Stimulated activated CD4-positive, alpha-beta T cell treated with anti-CD3 and anti-CD28 coated beads, Interleukin-4, amount 100 ng/mL, for 1 hour (primary cell): Measurements from ENCODE around the gene P2RY6.

Experiments
- DNase-seq: peaks from one replicate; pipeline ENCODE4 v3.0.0-alpha.2; 2020

Gene P2RY6

DNA sequence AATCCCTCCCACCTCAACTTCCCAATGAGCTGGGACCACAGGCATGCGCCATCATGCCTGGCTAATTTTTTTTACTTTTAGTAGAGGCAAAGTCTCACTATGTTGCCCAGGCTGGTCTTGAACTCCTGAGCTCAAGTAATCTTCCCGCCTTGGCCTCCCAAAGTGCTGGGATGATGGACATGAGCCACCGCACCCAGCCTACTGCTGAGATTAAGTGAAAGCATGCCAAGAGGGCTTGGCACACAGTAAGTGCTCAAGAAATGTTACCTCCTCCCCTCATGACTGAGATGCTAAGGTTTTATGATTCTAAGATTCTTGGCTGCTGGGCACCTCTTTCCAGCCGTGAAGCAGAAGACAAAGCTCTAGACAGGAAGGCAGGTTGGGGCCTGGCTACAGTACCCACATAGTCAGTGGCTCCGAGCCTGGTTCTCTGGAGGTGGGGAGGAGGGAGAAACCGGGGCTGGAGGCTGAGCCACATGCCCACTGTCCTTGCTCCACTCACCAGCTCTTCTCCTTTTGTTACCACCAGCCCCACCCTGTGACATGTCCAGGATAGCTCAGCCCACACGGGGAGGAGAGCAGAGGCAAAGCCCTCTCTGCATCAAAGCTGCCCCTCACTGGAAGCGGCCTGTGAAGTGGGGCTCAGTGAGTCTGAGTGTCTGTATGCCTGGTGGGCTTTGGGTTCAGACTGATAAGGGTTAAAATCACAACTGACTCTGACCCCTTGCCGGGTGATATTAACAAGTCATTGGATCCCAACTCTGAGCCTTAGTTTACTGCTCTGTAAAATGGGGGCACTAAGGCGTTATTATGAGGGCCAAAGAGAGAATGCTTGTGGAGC is 48.8 kb downstream of the P2RY6 start:
- DNase-seq: no peak

DNA sequence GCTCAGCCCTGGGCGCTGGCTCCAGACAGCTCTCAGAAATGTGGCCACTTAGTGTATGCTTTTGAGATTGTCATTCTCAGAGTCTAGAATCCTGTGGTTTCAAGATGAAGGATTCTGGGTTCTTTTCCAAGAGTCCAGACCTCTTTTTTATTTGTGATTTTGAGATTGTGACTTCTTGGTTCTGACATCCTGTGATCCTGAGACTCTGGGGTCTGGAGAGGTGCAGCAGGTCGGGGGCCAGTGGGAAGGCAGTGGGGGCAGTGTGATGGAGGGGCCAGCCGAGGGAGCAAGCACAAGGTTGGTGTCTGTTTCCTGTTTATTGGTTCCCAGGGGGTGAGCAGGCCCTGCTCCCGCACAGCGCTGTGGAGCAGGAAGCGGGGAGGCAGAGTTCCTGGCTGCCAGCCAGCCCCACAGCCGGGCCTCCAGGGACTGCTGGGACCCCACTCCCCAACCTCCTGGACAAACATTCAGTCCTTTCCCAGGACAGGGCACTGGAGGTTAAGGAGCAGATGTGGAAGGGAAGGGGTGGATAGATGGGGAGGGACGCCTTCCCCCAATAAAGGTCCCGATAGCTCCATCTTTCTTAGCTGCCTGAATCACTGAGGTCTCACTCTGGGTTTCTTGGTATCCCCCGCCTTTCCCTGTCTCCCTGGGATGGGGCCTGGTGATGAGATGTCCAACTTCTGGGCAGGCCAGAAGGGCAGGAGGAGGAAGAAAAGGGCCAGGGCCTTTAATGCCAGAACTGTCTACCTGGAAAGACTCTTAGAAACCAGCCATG is 49.7 kb downstream of the P2RY6 start:
- no peak for DNase-seq

DNA sequence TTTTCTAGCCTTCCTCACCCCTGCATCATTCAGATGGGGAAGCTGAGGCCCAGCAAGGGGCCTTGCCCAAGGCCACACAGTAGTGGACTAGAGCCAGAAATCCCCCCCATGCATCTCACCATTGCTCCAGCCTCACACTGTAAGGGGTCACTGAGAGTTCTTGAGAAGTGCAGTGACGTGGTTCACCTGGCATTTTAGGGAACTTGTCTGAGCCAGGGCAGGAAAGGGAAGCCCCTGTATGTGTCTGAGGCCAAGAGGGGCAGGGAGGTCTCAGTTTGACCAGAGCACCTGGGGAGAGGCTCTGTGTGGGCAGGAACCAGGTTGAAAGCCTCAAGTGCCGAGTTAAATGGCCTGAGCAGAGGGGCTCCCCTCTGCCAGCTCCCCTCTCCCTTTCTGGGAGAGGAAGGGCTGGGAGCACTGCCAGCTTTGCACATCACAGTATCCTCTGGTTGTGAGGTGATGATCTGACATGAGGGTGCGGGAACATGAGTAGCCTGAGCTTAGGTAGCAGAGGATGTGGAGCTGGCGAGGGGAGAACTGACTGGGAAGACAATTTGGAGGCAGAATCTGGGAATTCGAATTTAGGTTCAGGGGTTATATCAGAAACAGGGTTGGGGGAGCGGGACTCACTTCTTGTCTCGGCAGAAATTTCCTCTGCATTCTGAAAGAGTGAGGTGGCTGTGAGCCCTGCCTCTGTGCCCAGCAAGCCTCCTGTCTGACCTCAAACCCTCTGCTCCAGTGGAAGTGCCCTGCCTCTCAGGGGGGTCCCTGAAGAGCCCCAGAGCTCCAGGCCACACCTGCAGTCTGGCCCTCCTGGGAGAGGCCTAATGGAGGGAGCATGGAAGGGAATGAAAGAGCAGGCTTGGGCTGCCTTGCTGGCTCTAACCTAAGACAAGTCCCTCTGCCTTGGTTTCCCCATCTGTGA is 50.5 kb downstream of the P2RY6 start:
- DNase-seq: no peak

DNA sequence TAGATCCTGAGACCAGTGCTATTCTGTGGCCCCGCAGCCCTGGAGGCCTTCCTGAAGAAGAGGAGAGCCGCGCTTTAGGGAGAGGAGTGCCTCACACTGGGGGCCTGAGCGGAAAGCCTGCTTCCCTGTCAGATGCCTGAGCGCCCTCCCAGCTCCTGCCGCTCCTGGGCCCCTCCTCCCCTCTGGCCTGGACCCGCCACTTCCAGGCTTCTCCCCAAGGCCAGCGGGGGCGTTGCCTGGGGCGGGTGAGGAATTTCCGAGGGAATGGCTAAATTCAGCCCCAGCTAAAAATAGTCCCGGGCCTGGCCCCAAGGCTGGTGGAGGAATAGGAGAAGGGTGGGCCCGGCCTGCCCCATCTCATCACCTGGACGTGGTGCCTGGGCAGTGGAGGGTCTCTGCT is 51.3 kb downstream of the P2RY6 start:
- DNase-seq: no peak

DNA sequence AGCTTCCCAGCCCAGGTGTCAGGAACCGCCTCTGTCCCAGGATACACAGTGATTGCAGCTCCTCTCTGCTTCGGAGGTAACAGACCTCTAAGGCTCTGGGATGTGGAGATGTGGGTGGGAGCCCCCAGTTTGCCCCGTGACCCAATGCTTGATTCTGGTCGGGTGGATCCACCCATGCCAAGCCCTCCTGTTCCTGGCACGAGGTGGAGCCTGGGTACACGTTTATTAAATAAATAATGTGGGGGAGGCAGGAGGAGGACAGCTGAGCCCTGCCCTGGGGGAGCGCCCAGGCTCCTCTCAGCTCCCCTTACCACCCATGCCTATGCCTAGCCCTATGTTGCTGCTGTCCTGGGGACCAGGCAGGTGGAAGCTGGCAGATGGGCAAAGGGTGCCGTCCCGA is 52.0 kb downstream of the P2RY6 start:
- no peak for DNase-seq

DNA sequence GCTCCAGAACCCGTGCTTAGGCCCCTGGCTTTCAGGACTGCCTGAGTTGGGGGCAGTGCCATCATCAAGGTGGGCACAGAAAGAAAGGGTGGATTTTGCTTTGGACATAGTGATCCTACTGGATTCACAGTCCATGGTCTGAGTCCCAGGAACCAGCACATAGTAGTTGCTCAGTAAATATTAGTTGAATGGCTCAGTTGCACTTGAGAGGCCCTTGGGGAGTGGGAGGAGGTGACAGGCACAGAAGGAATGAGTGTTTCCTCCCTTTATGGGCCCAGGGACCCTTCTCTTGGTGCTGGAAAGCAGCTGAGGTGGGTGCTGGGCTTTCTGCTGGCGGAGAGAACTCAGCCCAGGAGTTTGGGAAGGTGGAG is 52.5 kb downstream of the P2RY6 start:
- no peak for DNase-seq

DNA sequence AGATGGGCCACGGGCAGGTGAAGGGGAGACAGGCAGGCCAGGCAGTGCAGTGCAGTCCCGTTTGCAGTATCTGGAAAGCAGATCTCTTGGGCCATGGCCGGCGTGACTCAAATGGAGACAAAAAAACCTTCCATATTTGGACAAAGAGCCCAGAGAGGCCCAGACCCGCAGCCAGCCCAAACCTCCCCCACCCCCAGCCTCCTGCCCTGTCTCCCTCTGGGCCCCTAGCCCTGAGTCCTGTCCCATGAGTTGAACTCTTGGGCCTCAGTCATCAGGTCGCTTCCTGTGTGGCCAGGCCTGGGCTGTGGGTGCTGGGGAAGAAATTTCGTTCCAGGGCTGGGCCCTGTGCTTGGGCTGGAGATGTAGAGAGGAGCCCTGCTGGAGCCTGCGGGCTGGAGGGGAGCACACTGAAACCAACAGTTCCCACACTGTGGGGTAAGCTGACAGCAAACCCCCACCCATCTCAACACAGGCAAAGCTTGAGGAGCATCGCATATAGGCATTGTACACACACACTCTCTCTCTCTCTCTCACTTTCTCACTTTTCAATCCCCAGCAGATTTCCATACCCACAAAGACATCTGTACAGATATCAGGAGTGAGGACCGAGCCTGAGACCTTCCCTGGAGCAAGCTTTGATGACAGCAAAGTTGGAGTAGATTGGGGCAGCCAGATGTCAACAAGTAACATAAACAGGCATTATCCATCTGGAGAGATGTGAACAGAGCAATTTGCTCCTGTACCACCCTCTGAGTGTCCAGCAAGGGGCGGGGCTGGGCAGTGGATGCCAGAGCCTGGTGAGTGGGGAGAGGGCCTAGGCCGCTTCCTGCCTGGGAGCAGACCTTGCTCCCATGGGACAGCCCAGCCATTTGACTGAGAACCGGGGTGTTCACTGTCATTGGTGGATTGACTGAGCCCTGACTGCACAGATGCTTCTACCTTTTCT is 53.2 kb downstream of the P2RY6 start:
- DNase-seq: no peak

DNA sequence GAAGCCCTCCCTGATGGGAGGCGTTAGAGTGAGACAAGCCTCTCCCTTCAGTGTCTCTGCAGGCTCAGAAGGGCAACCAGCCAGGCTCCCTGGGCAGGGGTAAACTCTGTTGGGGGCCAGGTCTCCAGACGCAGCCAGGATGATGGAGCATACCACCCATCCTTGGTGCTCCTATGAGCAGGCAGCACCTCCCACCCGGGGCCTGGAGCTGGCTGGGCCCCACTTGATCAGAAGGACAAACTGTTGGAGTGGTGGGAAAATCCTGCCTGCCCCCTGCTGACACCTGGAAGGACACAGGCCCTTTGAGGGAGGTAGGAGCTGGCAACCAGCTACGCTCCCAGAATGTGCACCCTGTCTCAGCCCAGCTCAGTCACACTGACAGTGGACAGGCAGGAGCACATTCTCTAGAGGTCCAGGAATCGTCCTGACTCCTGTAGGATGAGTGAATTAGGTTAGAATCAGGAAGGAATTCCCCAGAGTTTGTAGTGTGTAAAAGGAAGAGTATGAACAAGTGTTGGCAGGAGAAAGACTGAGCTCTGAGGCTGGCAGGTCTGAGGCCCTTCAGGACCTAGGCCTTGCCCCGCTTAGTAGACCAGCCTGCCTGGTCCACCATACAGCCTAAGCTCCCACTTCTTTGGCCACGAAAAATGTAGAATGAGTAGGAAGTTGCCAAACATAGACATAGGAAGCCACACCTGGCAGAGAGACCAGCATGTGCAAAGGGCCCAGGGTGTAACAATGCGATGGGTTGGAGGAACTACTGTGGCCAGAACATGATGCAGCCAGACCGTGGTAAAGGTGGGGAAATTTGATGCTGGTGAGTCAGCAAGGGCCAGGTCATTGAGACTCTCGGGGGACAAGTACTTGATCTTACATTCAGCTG is 55.0 kb downstream of the P2RY6 start:
- no peak for DNase-seq

DNA sequence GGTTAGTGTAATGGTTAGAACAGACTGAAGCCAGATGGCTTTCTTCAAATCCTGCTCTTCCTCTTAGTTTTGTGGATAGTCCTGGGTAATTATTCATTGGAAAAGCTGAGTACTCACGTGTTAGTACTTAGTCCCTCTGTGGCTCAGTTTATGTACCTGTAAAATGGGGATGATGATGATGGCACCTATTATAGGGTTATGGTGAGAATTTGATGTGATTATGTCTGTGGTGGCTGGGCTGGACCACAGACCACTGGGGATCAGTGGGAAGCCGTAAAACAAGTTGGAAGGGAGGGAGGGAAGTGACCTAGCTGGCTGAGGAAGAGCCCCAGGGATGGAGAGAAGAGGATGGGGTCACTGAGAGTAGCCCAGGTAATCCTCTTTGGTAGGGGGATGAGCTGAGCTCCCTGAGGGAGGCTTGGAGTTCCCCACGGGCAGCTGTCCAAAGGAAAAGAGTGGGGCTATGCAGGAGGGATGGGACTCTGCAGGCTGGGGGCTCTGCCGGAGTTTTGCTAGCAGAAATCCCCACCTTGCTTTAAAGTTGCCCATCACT is 55.8 kb downstream of the P2RY6 start:
- DNase-seq: no peak

DNA sequence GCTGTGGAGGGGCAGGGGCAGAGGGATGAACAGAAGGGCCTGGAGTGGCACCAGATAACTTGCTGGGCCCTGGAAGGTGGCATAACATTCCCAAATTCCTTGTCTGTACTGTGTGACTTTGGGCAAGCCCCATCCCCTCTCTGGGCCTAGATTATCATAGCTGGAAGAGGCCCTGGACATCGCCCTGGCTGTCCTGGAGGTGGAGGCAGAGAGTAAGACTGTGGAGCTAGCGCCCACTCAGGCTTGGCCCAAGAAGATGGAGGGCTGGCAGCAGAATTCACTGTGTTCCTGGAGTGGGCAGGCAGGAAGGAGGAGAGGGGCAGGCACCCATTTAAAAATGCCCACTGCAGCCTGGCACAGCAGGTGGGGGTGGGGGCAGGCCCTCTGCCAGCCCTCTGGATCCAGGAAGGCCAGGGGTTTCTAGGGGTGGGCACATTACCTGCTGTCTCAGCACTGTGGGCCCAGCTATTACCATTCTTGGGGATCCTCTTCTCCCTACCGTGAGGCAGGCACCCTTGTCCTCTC is 58.5 kb downstream of the P2RY6 start:
- DNase-seq: no peak

DNA sequence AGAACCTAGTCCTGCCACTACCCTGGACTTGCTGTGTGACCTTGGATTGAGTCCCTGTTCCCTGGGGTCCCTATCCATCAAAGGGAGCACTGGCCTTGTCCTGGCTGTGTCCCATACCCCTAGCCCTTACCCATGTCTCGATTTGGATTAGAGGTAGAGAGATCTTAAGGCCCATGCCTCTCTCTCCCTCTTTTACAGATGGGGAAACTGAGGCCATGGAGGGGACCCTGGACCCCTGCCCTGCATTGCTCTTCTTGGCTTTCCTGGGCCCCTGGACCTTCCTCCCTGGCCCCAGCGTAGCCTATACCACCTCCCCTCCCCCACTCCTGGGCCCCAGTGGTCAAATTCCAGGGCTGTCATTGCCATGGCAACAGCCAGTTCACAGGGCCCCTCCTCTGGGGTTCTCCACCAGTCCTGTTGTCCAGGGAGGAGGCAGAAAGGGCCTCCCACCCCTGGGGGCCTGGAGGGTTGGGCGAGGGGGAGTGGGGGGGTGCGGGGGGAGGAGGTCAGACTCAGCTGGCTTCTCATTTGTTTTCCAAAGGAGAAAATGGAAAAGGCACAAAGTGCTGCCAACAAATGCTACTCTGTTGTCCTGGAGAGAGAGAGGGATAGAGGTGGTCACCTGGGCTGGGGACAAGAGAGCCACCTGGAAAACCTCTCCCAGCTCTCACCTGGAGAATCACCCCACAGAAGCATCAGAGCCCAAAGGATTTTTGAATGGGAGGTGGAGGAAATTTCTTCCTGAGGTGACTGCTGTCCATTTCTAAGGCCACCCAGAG is 59.2 kb downstream of the P2RY6 start:
- DNase-seq: no peak

DNA sequence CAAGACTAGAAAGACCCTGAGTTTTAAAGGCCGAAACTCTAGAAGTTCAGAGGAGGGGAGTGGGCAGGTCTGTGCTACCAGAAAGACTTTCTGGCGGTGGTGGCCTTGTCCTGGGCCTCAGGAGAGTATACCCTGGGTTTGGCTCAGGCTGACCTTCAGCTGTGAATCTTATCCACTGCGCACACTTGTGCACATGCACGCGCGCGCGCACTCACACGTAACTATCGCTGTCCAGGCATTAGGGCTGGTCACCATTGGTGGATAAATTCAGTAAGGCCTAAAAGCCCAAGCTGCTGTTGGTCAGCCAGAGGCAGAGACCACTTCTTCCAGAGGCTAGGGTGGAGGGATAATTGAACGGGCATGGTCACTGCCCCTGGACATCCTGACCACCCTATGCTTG is 61.0 kb downstream of the P2RY6 start:
- no peak for DNase-seq

DNA sequence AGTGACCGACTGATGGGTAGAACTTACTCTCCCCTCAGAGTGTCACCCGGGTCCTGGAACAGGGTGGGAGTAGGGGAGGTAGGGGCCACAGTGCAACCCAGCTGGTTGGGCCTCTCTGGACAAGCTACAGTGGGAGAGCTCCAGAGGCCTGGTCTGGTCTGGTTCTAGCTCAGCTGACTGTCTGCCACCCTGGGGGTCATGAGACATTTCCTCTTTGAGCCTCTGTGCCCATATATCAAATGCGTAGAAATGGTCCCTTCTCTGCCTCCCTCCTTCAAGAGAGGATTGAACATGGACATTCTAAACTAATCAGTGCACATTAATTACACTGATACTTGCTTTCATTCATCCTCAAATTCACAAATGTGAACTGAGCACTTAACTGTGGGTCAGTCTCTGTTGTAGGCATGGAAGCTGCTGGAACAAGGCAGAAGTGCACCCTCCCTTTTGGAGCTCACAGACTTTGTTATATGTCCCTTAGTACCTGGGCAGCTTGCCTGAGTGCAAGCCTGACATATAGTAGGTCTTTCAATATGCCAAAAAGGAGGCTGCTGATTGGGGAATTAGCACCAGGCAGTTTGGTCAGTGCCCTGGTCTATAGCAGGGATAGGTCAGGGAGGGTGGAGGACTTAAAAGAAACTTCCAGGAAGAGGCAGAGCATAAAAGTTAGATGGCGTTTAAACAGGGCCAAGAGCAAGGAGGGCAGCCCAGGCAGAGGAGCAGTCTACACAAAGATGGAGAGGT is 61.7 kb downstream of the P2RY6 start:
- no peak for DNase-seq

DNA sequence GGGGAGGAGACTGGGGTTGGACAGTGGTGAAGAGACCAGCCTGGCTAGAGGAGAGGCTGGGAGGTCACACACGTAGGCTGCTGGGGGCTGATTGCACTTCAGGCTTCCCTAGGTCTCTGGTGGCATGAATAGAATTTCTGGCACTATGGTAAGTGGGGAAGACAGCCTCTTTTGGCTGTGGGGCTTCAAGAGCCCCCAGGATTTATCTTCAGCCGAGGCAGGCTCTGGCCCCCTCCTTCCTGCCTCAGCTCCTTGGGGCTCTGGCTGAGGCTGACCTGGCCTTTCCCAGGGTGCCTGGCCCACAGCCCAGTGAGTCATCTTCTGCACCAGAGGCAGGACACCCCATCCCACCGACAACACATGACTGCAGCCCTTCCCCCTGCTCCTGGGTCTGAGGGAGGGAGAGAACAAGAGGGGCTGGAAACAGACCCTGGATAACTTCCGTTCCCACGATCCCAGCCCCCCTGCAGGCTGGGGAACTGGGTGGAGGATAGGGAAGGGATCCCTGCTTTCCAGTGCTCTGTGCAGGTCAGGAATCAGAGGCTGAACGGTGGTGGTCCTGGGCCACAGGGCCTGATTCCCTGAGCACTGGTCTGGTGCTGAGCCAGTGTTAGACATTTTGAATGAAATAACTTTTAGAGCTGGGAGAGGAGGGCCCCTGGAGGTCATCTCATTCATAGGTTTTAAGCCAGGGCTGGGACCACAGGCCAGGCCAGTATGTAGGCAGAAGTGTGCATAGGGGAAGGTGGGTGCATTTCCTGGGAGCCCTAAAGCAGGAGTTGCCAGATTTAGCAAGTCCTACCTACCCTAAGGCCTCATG is 62.5 kb downstream of the P2RY6 start:
- no peak for DNase-seq

DNA sequence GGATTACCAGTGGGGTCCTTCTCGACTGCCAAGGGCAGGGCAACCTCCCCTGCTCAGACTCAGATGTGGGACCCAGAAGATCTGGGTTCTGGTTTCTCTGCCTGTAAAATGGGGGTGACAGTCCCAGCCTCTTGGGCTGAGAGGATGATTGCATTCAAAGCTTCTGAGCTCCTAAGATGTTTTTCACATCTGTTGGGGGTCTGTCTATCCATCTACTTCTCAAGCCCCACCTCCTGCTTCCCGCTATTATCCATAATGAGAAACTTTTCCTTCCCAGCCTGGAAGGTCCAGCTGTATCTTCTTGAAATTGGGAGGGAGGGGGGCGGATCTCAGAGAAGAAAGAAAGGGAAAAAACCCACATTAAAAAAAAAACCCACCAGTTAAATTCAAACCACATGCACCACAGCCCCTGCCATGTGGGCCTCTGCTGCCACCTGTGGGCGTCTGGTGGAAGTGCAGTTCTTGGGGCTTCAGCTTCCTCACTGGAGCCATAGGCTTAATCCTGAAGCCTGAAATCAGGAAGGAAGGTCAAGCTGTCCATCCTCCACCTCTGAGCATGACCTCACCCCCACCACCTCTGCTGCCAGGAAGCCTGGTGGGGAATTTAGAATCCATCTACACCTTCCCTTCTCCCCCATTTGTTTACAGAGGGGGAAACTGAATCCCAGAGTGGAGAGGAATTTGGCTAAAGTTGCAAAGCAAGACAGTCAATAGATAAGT is 63.2 kb downstream of the P2RY6 start:
- DNase-seq: peak; percentile 80

DNA sequence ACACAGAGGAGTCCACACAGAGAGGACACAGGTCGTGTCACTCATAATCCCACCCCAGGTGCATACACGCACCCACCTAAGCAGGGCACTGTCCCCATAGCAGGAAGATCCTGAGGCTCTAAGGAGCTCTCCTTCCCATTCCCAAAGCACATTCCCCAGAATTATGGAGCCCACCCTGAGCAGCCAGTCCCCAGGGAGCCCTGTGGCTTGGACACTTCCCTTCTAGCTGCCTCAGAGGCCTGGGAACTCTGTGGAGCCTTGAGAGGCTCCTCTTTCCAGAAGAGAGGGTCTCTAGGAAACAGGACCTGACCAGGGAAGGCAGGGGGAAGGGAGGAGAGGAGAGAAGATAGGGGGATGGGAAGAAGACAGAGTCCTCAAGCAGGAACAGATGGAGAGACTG is 65.7 kb downstream of the P2RY6 start:
- no peak for DNase-seq

DNA sequence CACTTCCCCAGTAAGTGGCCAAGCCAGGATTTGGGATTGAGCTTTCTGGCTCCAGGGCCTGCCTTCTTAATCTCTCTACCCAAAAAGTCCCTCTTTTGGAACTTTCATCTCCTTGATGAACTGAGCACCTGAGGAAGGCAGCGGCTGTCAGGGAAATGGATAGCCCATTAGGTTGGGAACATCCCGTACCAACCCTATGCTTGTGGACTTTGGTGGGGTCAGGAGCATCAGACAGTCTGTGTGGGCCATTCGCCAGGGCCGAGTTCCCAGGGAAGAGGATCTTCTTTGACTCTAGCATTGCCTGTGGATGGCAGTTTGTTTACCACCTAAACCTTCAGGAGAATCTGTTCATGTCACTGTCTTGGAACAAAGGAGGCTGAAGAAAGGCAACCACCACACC is 66.1 kb downstream of the P2RY6 start:
- no peak for DNase-seq
